HepG2 (cell line): ENCODE results near the gene SPATA31E1. TPM values are rescaled to one million over a fixed set of nuclear protein-coding genes. Genes with fewer than 3 reads are reported as not detected.

ENCODE experiments used
- ATAC-seq: fragments of 200-7000 bp; cut with Tn5 transposase; 3 replicates; pipeline ENCODE4 v1.9.1; 2020; ENCODE audit warnings: mild to moderate bottlenecking, moderate library complexity
- BruUV-seq: library from RNA; stranded (reverse); fragments of 400-500 nt; replicated peaks from 2 replicates; lab custom pipeline; 2021; lab: Mats Ljungman, UMichigan
- CTCF ChIA-PET: fragments of 300-600 bp; formaldehyde crosslinking; extraction: SDS; loops from one replicate; lab custom pipeline; 2021; ENCODE audit warnings: low total read pairs, inconsistent platforms, low intra/inter-chr PET ratio; lab: Yijun Ruan, JAX
- POLR2A ChIA-PET: fragments of 350-600 bp; sonication (Branson Sonifier 250); formaldehyde crosslinking; loops from one replicate; lab custom pipeline; 2020; ENCODE audit warnings: antibody characterized with exemption, inconsistent platforms; lab: Yijun Ruan, JAX
- DNase-seq: peaks from one replicate; pipeline ENCODE4 v3.0.0-alpha.2; 2015; ENCODE audit warnings: low spot score
- FAIRE-seq: peaks from 3 replicates; lab custom pipeline; 2011; peaks lifted over from hg19 to GRCh38; lab: Jason Lieb, UNC
- H2AFZ ChIP-seq: one replicate; pipeline ENCODE4 v1.6.1; 2011; ENCODE audit warnings: low read length, inconsistent platforms
- H3K27ac ChIP-seq: fragments of 300-600 bp; 3 replicates; pipeline ENCODE4 v1.8.0; 2011; ENCODE audit warnings: mixed run types, mild to moderate bottlenecking, mixed read lengths, low read length, inconsistent platforms; ENCODE audit not compliant: insufficient read depth; ENCODE audit errors: extremely low read length
- H3K27me3 ChIP-seq, 2 experiments: fragments of 200-600 bp in 1 of 2; 2 replicates in 1 of 2; 3 replicates in 1 of 2; pipeline versions ENCODE4 v1.6.0 to v1.8.0; 2011; ENCODE audit warnings: low read length in 2 of 2, mild to moderate bottlenecking in 2 of 2, moderate library complexity in 2 of 2, inconsistent platforms in 1 of 2; ENCODE audit not compliant: insufficient read depth in 2 of 2, control insufficient read depth in 1 of 2
- H3K36me3 ChIP-seq, 2 experiments: fragments of 200-600 bp in 1 of 2; replicated peaks in 1 of 2; 2 replicates in 1 of 2; 3 replicates in 1 of 2; pipeline versions ENCODE4 v1.5.1 to v1.8.0; 2011; ENCODE audit warnings: low read length in 2 of 2, inconsistent platforms in 1 of 2; ENCODE audit not compliant: insufficient read depth in 2 of 2, control insufficient read depth in 1 of 2
- H3K4me1 ChIP-seq: 2 replicates; pipeline ENCODE4 v1.5.1; 2012; ENCODE audit warnings: low read length, inconsistent platforms; ENCODE audit not compliant: insufficient read depth
- H3K4me2 ChIP-seq: 2 replicates; pipeline ENCODE4 v1.6.0; 2011; ENCODE audit warnings: low read depth, low read length, inconsistent platforms
- H3K4me3 ChIP-seq, 3 experiments: fragments of 200-600 bp in 1 of 3; sonication (generic), shearing (Covaris generic) in 1 of 3; replicated peaks in 1 of 3; 2 replicates each; pipeline ENCODE4 v1.5.1; 2011 to 2016; ENCODE audit warnings: low read length in 3 of 3, inconsistent platforms in 2 of 3, low read depth in 2 of 3, mild to moderate bottlenecking in 2 of 3, control low read depth in 1 of 3, mixed read lengths in 1 of 3; ENCODE audit not compliant: insufficient read depth in 1 of 3
- H3K79me2 ChIP-seq: one replicate; pipeline ENCODE4 v1.6.1; 2011; ENCODE audit warnings: low read length, inconsistent platforms; ENCODE audit not compliant: insufficient read depth
- H3K9ac ChIP-seq: 2 replicates; pipeline ENCODE4 v1.6.0; 2011; ENCODE audit warnings: mild to moderate bottlenecking, low read depth, low read length, inconsistent platforms; ENCODE audit not compliant: insufficient read depth
- H3K9me3 ChIP-seq: 2 replicates; pipeline ENCODE4 v1.5.1; 2012; ENCODE audit warnings: mild to moderate bottlenecking, low read length
- H4K20me1 ChIP-seq: 2 replicates; pipeline ENCODE4 v1.6.0; 2011; ENCODE audit warnings: inconsistent platforms, mild to moderate bottlenecking, low read length, moderate library complexity; ENCODE audit not compliant: insufficient read depth
- CAMTA2 ChIP-seq: sonication (generic); formaldehyde crosslinking; IDR thresholded peaks from 2 replicates; pipeline ENCODE4 v1.4.0; 2020; ENCODE audit warnings: mild to moderate bottlenecking, missing genetic modification reagents, borderline replicate concordance
- CBFB ChIP-seq: sonication (generic); formaldehyde crosslinking; IDR thresholded peaks from 2 replicates; pipeline ENCODE4 v1.4.0; 2020; ENCODE audit warnings: missing genetic modification reagents
- CHCHD3 ChIP-seq: sonication (generic); formaldehyde crosslinking; IDR thresholded peaks from 2 replicates; pipeline ENCODE4 v1.8.0; 2022; ENCODE audit warnings: mild to moderate bottlenecking, missing genetic modification reagents, moderate library complexity
- ELF4 ChIP-seq: sonication (generic); formaldehyde crosslinking; IDR thresholded peaks from 2 replicates; pipeline ENCODE4 v1.5.0; 2020; ENCODE audit warnings: missing genetic modification reagents, mild to moderate bottlenecking, moderate library complexity, borderline replicate concordance
- FOXC1 ChIP-seq: sonication (generic); formaldehyde crosslinking; IDR thresholded peaks from 2 replicates; pipeline ENCODE4 v1.8.0; 2022; ENCODE audit warnings: mild to moderate bottlenecking, missing genetic modification reagents, borderline replicate concordance
- NFRKB ChIP-seq: fragments of 450-650 bp; IDR thresholded peaks from 2 replicates; pipeline ENCODE4 v1.6.1; 2017
- NFYB ChIP-seq: sonication (generic); formaldehyde crosslinking; IDR thresholded peaks from 2 replicates; pipeline ENCODE4 v1.4.0; 2020; ENCODE audit warnings: missing genetic modification reagents
- NR2C2 ChIP-seq: sonication (generic); formaldehyde crosslinking; IDR thresholded peaks from 2 replicates; pipeline ENCODE4 v1.4.0; 2020; ENCODE audit warnings: missing genetic modification reagents, mild to moderate bottlenecking, moderate library complexity, borderline replicate concordance
- SATB2 ChIP-seq: sonication (generic); formaldehyde crosslinking; IDR thresholded peaks from 2 replicates; pipeline ENCODE4 v1.5.0; 2020; ENCODE audit warnings: missing genetic modification reagents
- SNAI1 ChIP-seq: sonication (generic); formaldehyde crosslinking; IDR thresholded peaks from 2 replicates; pipeline ENCODE4 v1.5.0; 2020; ENCODE audit warnings: mild to moderate bottlenecking, missing genetic modification reagents, borderline replicate concordance
- TARDBP ChIP-seq: sonication (generic); formaldehyde crosslinking; IDR thresholded peaks from 2 replicates; pipeline ENCODE4 v1.8.0; 2022; ENCODE audit warnings: mild to moderate bottlenecking, missing genetic modification reagents
- TCF12 ChIP-seq, 2 experiments: fragments of 450-650 bp in 1 of 2; sonication (generic) in 1 of 2; formaldehyde crosslinking in 1 of 2; IDR thresholded peaks; 2 replicates each; pipeline versions ENCODE4 v1.6.1 to v1.8.0; 2017 to 2022; ENCODE audit warnings: antibody characterized with exemption in 1 of 2, mild to moderate bottlenecking in 1 of 2, missing genetic modification reagents in 1 of 2, moderate library complexity in 1 of 2
- TRAFD1 ChIP-seq: sonication (generic); formaldehyde crosslinking; IDR thresholded peaks from 2 replicates; pipeline ENCODE4 v1.5.1; 2020; ENCODE audit warnings: missing genetic modification reagents, mild to moderate bottlenecking, borderline replicate concordance
- ZFP36L2 ChIP-seq: sonication (generic); formaldehyde crosslinking; IDR thresholded peaks from 2 replicates; pipeline ENCODE4 v1.4.0; 2020; ENCODE audit warnings: missing genetic modification reagents
- ZKSCAN1 ChIP-seq: fragments of 150-350 bp; IDR thresholded peaks from 2 replicates; pipeline ENCODE4 v1.6.1; 2014; ENCODE audit warnings: low read length
- ZNF263 ChIP-seq: sonication (generic); formaldehyde crosslinking; IDR thresholded peaks from 2 replicates; pipeline ENCODE4 v1.4.0; 2020; ENCODE audit warnings: missing genetic modification reagents
- ZNF431 ChIP-seq: sonication (generic); formaldehyde crosslinking; IDR thresholded peaks from 2 replicates; pipeline ENCODE4 v1.9.0; 2022; ENCODE audit warnings: missing genetic modification reagents, low read depth, mild to moderate bottlenecking, borderline replicate concordance
- ZSCAN12 ChIP-seq: sonication (generic); formaldehyde crosslinking; IDR thresholded peaks from 2 replicates; pipeline ENCODE4 v1.9.0; 2021; ENCODE audit warnings: mild to moderate bottlenecking, missing genetic modification reagents
- in situ Hi-C: cut with HindIII; loops from 2 replicates; pipeline ENCODE4 v1.10.0; 2017; ENCODE audit warnings: low pct_unique_long_range_greater_than_20kb; ENCODE audit not compliant: extremely low pct_ligation_motif_present
- intact Hi-C: fragments of 100-400 bp; cut with micrococcal nuclease; formaldehyde crosslinking; loops from one replicate; pipeline ENCODE4 v1.10.0; 2022; ENCODE audit not compliant: unreplicated experiment
- polyA plus RNA-seq, 8 experiments: library from polyadenylated mRNA; depleted of rRNA in 3 of 8; stranded (reverse) in 7 of 8; unstranded in 1 of 8; fragments of >200 nt; fragmentation: Illumina TruSeq in 4 of 8; extraction: Trizol in 4 of 8; gene quantifications; 2 replicates each; pipeline versions ENCODE4 v1.2.1 to v1.2.3, GENCODE V29; 2011 to 2016; ENCODE audit warnings: low read depth in 4 of 8, missing spikeins in 1 of 8, mixed read lengths in 1 of 8; ENCODE audit not compliant: insufficient read depth in 1 of 8
- total RNA-seq, 5 experiments: library from RNA; depleted of rRNA; stranded (reverse); fragments of >200 nt; fragmentation: Illumina TruSeq; extraction: Trizol; gene quantifications; 2 replicates each; pipeline ENCODE4 v1.2.3, GENCODE V29; 2016; ENCODE audit warnings: low read depth in 1 of 5
- TF ChIP-seq, protein P1 (sequence below): sonication (generic); formaldehyde crosslinking; IDR thresholded peaks from 2 replicates; pipeline ENCODE4 v1.4.0; 2020; ENCODE audit warnings: mild to moderate bottlenecking, missing genetic modification reagents

The SPATA31E1 gene
- total and polyA plus RNA-seq, 2 of the 13 experiments (the other 11 are each of a cell fraction or from before 2014, with no cell fraction given): not detected

GRCh38 chr9:87874304-87874623, 8.4 kb upstream of the SPATA31E1 start (continued):
- TF ChIP-seq NR2C2 (CRISPR knock-in tag): no peak
- no peak for TF ChIP-seq SNAI1 (CRISPR knock-in tag)

- FAIRE-seq (no peak), ATAC-seq (no peak), DNase-seq (no peak)
- H3K27me3 ChIP-seq: peaks cover 0 to 1% of the 10 kb centered on the region in 2 experiments; a peak in 2 of 5 replicates
- H3K79me2 ChIP-seq: no peaks in the 10 kb centered on the region
- no TSS peak for BruUV-seq
- no peak overlapping the region for H3K9ac ChIP-seq
- no peaks in the 10 kb centered on the region for H3K4me1 ChIP-seq
- intact Hi-C loops: no loop called here
- no peak overlapping the region for H3K4me3 ChIP-seq
- no peak overlapping the region for H3K4me2 ChIP-seq
- TF ChIP-seq ELF4 (CRISPR knock-in tag): no peak
- no peak for TF ChIP-seq ZSCAN12
- no peak for TF ChIP-seq ZFP36L2 (CRISPR knock-in tag)
- TF ChIP-seq ZNF263: no peak
- TF ChIP-seq, protein P1, sequence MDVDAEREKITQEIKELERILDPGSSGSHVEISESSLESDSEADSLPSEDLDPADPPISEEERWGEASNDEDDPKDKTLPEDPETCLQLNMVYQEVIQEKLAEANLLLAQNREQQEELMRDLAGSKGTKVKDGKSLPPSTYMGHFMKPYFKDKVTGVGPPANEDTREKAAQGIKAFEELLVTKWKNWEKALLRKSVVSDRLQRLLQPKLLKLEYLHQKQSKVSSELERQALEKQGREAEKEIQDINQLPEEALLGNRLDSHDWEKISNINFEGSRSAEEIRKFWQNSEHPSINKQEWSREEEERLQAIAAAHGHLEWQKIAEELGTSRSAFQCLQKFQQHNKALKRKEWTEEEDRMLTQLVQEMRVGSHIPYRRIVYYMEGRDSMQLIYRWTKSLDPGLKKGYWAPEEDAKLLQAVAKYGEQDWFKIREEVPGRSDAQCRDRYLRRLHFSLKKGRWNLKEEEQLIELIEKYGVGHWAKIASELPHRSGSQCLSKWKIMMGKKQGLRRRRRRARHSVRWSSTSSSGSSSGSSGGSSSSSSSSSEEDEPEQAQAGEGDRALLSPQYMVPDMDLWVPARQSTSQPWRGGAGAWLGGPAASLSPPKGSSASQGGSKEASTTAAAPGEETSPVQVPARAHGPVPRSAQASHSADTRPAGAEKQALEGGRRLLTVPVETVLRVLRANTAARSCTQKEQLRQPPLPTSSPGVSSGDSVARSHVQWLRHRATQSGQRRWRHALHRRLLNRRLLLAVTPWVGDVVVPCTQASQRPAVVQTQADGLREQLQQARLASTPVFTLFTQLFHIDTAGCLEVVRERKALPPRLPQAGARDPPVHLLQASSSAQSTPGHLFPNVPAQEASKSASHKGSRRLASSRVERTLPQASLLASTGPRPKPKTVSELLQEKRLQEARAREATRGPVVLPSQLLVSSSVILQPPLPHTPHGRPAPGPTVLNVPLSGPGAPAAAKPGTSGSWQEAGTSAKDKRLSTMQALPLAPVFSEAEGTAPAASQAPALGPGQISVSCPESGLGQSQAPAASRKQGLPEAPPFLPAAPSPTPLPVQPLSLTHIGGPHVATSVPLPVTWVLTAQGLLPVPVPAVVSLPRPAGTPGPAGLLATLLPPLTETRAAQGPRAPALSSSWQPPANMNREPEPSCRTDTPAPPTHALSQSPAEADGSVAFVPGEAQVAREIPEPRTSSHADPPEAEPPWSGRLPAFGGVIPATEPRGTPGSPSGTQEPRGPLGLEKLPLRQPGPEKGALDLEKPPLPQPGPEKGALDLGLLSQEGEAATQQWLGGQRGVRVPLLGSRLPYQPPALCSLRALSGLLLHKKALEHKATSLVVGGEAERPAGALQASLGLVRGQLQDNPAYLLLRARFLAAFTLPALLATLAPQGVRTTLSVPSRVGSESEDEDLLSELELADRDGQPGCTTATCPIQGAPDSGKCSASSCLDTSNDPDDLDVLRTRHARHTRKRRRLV (CRISPR knock-in tag): no peak
- no peak for TF ChIP-seq ZNF431
- no peak for TF ChIP-seq TARDBP (CRISPR knock-in tag)
- no peak for TF ChIP-seq CAMTA2 (CRISPR knock-in tag)
- TF ChIP-seq TRAFD1 (CRISPR knock-in tag): no peak
- no peak for TF ChIP-seq NFYB (CRISPR knock-in tag)
- no peak for TF ChIP-seq TCF12 (IDR thresholded peaks at IDR 0.05)
- TF ChIP-seq TCF12 (CRISPR knock-in tag; IDR thresholded peaks at IDR 0.05): no peak
- TF ChIP-seq NFRKB: no peak
- TF ChIP-seq FOXC1: no peak
- TF ChIP-seq SATB2: no peak
- TF ChIP-seq CBFB (CRISPR knock-in tag): no peak
- TF ChIP-seq CHCHD3 (CRISPR knock-in tag): no peak
- no peak for TF ChIP-seq ZKSCAN1
- POLR2A ChIA-PET: no interaction called here
- no peaks in the 10 kb centered on the region for H3K9me3 ChIP-seq
- no peaks in the 10 kb centered on the region for H3K36me3 ChIP-seq
- no peaks in the 10 kb centered on the region for H4K20me1 ChIP-seq
- no peak overlapping the region for H2AFZ ChIP-seq
- CTCF ChIA-PET: no interaction called here
- in situ Hi-C loops: no loop called here
- no peak overlapping the region for H3K27ac ChIP-seq
Measured at GRCh38 chr9:87875060-87875459, 7.6 kb upstream of the SPATA31E1 start.
